Measurements from ENCODE around the gene PADI4. TPM values are rescaled to one million over a fixed set of nuclear protein-coding genes. Genes with fewer than 3 reads are reported as not detected.
A peak's percentile ranks its signal among the peaks of the same experiment; 100 is the strongest.

The PADI4 gene
- total and polyA plus RNA-seq, 2 of the 8 experiments (the other 6 are each of a cell fraction or from before 2014, with no cell fraction given), result 0.29 TPM; not detected in 1

- peak; percentile 81 for FAIRE-seq
- no peak overlapping the region for H2BK120ac ChIP-seq (replicated peaks; ENCODE audit: low read depth, low read length)
- CTCF ChIA-PET (ENCODE audit: partially characterized antibody), result interaction anchor here (0.6 to 2.8 kb wide), 26 partner anchors 9 to 346 kb away, joined by 3 to 21 read pairs (median 4); partner anchors contain the start of gene PADI6
- TF ChIP-seq SP1 (IDR thresholded peaks at IDR 0.05; ENCODE audit: low read depth, low read length), result no peak
- TF ChIP-seq MAX (IDR thresholded peaks at IDR 0.05), result 0 out of 2 replicates have a peak, but pooled peaks have one; percentile 8
- 0 out of 2 replicates have a peak, but pooled peaks have one; percentile 20 for TF ChIP-seq ATF2 (IDR thresholded peaks at IDR 0.05; ENCODE audit: low read length)
- peak in 1 of 2 experiments; percentile 50 for TF ChIP-seq POLR2A (IDR thresholded peaks at IDR 0.05; ENCODE audit: control extremely low read depth in 1 of 2, low read depth in 2 of 2, low read length in 2 of 2)
- TF ChIP-seq, protein P1, sequence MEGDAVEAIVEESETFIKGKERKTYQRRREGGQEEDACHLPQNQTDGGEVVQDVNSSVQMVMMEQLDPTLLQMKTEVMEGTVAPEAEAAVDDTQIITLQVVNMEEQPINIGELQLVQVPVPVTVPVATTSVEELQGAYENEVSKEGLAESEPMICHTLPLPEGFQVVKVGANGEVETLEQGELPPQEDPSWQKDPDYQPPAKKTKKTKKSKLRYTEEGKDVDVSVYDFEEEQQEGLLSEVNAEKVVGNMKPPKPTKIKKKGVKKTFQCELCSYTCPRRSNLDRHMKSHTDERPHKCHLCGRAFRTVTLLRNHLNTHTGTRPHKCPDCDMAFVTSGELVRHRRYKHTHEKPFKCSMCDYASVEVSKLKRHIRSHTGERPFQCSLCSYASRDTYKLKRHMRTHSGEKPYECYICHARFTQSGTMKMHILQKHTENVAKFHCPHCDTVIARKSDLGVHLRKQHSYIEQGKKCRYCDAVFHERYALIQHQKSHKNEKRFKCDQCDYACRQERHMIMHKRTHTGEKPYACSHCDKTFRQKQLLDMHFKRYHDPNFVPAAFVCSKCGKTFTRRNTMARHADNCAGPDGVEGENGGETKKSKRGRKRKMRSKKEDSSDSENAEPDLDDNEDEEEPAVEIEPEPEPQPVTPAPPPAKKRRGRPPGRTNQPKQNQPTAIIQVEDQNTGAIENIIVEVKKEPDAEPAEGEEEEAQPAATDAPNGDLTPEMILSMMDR (IDR thresholded peaks at IDR 0.05; ENCODE audit: control extremely low read depth in 1 of 3, insufficient read depth in 1 of 3, low read depth in 1 of 3, low read length in 3 of 3), result peak; percentile 90 to 98 (median 92)
- peak; percentile 82 for TF ChIP-seq POLR2AphosphoS5 (IDR thresholded peaks at IDR 0.05; ENCODE audit: low read depth, low read length)
Observed at GRCh38 chr1:17405898-17406759, 98.1 kb downstream of the PADI4 start.

More at GRCh38 chr1:17405898-17406759, 98.1 kb downstream of the PADI4 start:
- Histone ChIP-seq H2BK20ac (ENCODE audit: low read length) (no peak overlapping the region), H4K20me1 (replicated peaks in 1 of 2; ENCODE audit: control insufficient read depth in 1 of 2, insufficient read depth in 2 of 2, low read length in 2 of 2) (peaks cover 13 to 20% of the 10 kb centered on the region in 2 experiments), H3K4me2 (ENCODE audit: insufficient read depth in 1 of 2, low read depth in 2 of 2, low read length in 2 of 2) (no peak overlapping the region), H4K5ac (ENCODE audit: insufficient read length, low read depth, low read length) (no peak overlapping the region), H3K9me3 (ENCODE audit: insufficient read depth in 2 of 2, low read depth in 1 of 2, low read length in 1 of 2) (no peaks in the 10 kb centered on the region), H3K14ac (ENCODE audit: insufficient read length) (no peak overlapping the region), H3K18ac (ENCODE audit: extremely low read depth, low read length) (no peak overlapping the region), H4K8ac (ENCODE audit: extremely low read depth, insufficient read depth, low read length) (no peak overlapping the region), H3K27ac (ENCODE audit: low read depth, low read length) (no peak overlapping the region), H3K79me1 (ENCODE audit: low read depth, low read length) (no peaks in the 10 kb centered on the region; the same call in 1 of the 2 replicates), H3K79me2 (ENCODE audit: control insufficient read depth in 1 of 2, insufficient read depth in 2 of 2, low read length in 2 of 2) (peaks cover 0 to 9% of the 10 kb centered on the region in 2 experiments; a peak in 1 of 4 replicates), H2BK5ac (ENCODE audit: low read depth, low read length) (no peak overlapping the region; the same call in 1 of the 2 replicates), H3K4me3 (ENCODE audit: extremely low read depth in 1 of 4, insufficient read depth in 2 of 4, low read depth in 3 of 4, low read length in 4 of 4) (no peak overlapping the region), H3K23me2 (ENCODE audit: low read depth, low read length) (no peaks in the 10 kb centered on the region), H2BK12ac (ENCODE audit: low read depth, low read length) (no peak overlapping the region), H3K23ac (ENCODE audit: insufficient read length) (no peak overlapping the region), H2AFZ (ENCODE audit: low read length) (no peak overlapping the region), H3K4ac (replicated peaks; ENCODE audit: insufficient read length, low read depth, low read length) (no peak overlapping the region), H3K4me1 (replicated peaks in 1 of 4; ENCODE audit: control insufficient read depth in 3 of 4, insufficient read depth in 4 of 4, low read length in 3 of 4) (peaks cover 0 to 10% (median 6%) of the 10 kb centered on the region in 4 experiments; a peak in 4 of 7 replicates), H3K56ac (replicated peaks; ENCODE audit: insufficient read length, low read depth, low read length) (no peak overlapping the region), H2AK5ac (ENCODE audit: low read depth, low read length) (no peak overlapping the region), H2BK15ac (ENCODE audit: low read length) (no peak overlapping the region), H3K27me3 (replicated peaks in 1 of 4; ENCODE audit: control insufficient read depth in 3 of 4, extremely low read depth in 1 of 4, insufficient read depth in 3 of 4, low read length in 3 of 4) (no peaks in the 10 kb centered on the region), H4K91ac (replicated peaks; ENCODE audit: insufficient read length, low read length) (no peak overlapping the region), H3K9ac (replicated peaks in 1 of 4; ENCODE audit: extremely low read depth in 1 of 4, low read depth in 3 of 4, low read length in 3 of 4) (no peak overlapping the region), H3K36me3 (ENCODE audit: control insufficient read depth in 2 of 4, insufficient read depth in 4 of 4, low read length in 3 of 4) (peaks cover 13 to 40% (median 34%) of the 10 kb centered on the region in 4 experiments)
- POLR2A ChIA-PET (ENCODE audit: partially characterized antibody), result interaction anchor here (0.6 to 10.0 kb wide), 18 partner anchors 10 to 281 kb away, joined by 3 to 116 read pairs (median 4); partner anchors contain the start of genes PADI6 and RCC2
- peak; percentile 50 to 89 for DNase-seq (ENCODE audit: low read depth in 1 of 2, low spot score in 2 of 2)
- 87% methylated on average over 15 of the region's 15 CpGs; no CpG with 5 or more reads in 1 of the 2 experiments for WGBS, 2 experiments (ENCODE audit: extremely low coverage in 1 of 2, insufficient coverage in 1 of 2, insufficient read length in 1 of 2, insufficient replicate concordance in 2 of 2, low coverage in 1 of 2, low lambda C conversion rate in 2 of 2, missing lambda C conversion rate in 1 of 2)

Measured in H1 (cell line).